Measurements from ENCODE around the gene NECAB3. TPM values are rescaled to one million over a fixed set of nuclear protein-coding genes. Genes with fewer than 3 reads are reported as not detected.

NECAB3 gene
- total RNA-seq, 2 donors from 2014 or later: 24.0 to 29.6 TPM

DNA sequence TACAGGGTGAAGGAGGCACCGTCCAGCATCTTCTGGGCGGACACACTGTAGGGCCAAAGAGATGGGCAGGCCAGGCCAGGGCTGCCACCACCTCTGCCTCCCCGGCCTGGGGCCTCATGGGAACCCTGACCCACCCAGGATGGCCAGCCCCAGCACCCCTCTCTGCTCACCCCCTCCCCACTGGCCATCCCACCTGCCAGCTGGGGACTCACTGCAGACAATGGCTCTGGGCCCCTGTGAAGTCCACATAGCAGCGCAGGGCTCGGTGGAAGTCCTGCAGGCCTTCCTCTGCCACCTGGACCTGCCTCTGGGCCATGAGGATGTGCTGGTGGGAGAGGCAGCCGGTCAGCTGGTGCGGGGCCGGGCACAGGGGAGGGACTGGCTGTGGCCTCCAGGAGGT lies 15.7 kb downstream of the NECAB3 start:
- TF ChIP-seq, protein P1, sequence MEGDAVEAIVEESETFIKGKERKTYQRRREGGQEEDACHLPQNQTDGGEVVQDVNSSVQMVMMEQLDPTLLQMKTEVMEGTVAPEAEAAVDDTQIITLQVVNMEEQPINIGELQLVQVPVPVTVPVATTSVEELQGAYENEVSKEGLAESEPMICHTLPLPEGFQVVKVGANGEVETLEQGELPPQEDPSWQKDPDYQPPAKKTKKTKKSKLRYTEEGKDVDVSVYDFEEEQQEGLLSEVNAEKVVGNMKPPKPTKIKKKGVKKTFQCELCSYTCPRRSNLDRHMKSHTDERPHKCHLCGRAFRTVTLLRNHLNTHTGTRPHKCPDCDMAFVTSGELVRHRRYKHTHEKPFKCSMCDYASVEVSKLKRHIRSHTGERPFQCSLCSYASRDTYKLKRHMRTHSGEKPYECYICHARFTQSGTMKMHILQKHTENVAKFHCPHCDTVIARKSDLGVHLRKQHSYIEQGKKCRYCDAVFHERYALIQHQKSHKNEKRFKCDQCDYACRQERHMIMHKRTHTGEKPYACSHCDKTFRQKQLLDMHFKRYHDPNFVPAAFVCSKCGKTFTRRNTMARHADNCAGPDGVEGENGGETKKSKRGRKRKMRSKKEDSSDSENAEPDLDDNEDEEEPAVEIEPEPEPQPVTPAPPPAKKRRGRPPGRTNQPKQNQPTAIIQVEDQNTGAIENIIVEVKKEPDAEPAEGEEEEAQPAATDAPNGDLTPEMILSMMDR (IDR thresholded peaks at IDR 0.05): no peak
- Histone ChIP-seq H3K4me1 (ENCODE audit: control insufficient read depth in 1 of 2, low read depth in 2 of 2) (peaks cover 3 to 14% of the 10 kb centered on the region in 2 donors), H3K9me3 (no peaks in the 10 kb centered on the region), H3K4me3 (no peak overlapping the region), H3K36me3 (peaks cover 20% of the 10 kb centered on the region), H3K27ac (no peak overlapping the region), H3K27me3 (replicated peaks; ENCODE audit: insufficient read depth) (no peaks in the 10 kb centered on the region)
- DNase-seq (ENCODE audit: low spot score) (no peak), ATAC-seq (ENCODE audit: insufficient number of reproducible peaks, low FRiP score, low read depth) (no peak)

DNA sequence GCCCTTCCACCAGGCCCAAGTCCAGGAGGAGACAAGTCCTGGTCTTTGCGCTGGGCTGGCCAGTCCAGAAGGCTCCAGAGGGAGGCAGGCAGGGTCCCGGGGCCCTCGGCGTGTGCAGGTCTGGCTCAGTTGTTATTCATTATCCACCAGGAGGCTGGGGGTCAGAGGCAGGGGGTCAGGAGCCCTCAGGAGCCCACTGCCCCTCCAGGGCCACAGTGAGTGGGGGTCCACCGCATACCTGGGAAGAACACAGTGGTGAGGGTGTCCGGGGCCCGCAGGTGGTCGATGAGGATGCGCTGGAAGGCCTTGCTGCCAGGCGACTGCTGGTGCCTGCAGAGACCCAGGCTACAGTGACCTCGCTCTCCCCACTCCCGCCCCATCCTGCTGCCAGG lies 16.5 kb downstream of the NECAB3 start:
- Histone ChIP-seq H3K36me3 (peaks cover 20% of the 10 kb centered on the region), H3K27ac (no peak overlapping the region), H3K4me3 (no peak overlapping the region), H3K4me1 (ENCODE audit: control insufficient read depth in 1 of 2, low read depth in 2 of 2) (peaks cover 0 to 12% of the 10 kb centered on the region in 2 donors), H3K27me3 (replicated peaks; ENCODE audit: insufficient read depth) (no peaks in the 10 kb centered on the region), H3K9me3 (no peaks in the 10 kb centered on the region)
- no peak for DNase-seq (ENCODE audit: low spot score)
- TF ChIP-seq, protein P1 (IDR thresholded peaks at IDR 0.05): no peak
- ATAC-seq (ENCODE audit: insufficient number of reproducible peaks, low FRiP score, low read depth): no peak

DNA sequence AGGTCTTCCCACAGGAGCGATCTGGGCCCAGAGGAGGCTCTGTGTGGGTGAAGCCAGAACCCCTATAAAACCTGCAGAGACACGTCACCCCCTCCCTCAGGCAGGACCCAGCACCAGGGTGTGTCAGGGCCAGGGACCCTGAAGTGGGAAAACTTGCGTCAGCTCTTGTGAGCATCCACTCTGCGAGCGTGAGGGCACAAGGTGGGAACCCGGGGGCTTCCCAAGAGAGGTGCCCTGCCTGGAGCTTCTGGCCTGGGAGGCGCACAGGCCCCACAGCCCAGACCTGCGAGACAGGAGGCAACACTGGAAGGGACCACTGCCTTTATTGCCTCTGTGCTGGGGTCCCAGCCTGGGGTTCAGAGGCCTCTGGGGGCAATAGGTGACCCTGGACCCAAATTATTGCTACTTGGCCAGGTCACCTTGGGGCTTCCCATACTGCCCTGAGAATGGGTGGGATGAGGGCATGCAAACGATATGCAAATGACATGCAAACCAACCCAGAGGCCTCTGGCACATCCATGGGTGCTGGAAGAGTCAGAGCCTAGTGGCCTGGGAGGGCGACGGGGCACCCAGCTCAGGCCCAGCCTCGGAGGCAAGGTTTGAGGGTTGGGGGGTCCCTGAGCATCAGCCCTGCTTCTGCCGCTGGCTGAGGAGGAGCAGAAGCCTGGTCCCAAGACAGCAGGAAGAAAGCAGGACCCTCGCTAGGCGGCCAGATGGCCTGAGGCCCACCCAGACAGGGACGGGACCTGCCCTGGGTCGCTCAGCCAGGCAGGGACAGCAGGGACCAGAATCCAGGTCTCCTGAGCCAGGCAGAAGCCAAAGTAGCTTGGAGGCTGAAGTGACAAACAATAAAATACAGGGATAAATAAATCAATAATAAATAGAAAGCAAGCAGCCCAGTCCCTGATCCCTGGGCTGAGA lies 17.2 kb downstream of the NECAB3 start:
- no peak for DNase-seq (ENCODE audit: low spot score)
- H3K4me3 ChIP-seq: no peak overlapping the region
- H3K27ac ChIP-seq: no peak overlapping the region
- TF ChIP-seq, protein P1 (IDR thresholded peaks at IDR 0.05): no peak
- H3K9me3 ChIP-seq: no peaks in the 10 kb centered on the region
- ATAC-seq (ENCODE audit: insufficient number of reproducible peaks, low FRiP score, low read depth): no peak
- peaks cover 20% of the 10 kb centered on the region for H3K36me3 ChIP-seq
- peaks cover 0 to 8% of the 10 kb centered on the region in 2 donors for H3K4me1 ChIP-seq (ENCODE audit: control insufficient read depth in 1 of 2, low read depth in 2 of 2)
- no peaks in the 10 kb centered on the region for H3K27me3 ChIP-seq (replicated peaks; ENCODE audit: insufficient read depth)

DNA sequence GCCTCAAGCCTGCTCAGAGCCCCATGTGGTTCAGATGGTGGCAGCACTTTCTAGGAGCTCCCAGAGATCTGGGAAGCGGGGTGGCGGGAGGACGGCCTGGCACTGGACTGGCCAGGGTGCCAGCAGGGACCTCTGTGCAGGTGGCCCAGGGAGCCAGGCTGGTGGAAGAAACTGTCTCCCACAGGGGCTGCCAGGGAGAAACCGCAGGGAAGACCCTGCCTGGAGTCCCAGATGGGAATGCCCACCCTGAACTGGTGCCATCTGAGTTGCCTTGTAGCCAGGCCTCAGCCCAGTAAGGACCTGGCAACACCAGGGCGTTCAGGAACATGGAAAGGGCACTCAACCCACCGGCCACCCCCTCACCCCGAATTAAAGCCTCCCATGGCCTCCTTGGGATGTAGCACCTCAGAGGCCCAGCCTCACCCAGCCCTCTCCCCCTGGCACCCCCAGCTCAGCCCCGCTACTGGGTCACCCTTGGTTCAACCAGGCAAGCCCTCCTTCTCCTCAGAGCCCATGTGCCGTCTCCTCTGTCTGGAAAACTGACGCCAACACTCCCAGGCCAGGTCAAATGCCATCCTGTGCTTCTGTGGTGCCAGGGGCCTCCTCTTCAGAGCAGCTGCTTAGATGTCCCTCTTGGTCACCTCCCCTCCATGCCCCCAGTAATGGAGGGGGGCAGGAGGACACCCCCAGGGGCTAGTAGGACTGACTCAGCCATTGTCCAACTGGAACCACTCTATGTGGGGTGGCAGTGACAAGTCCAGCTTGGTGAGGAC lies 18.0 kb downstream of the NECAB3 start:
- H3K27ac ChIP-seq: no peak overlapping the region
- peaks cover 20% of the 10 kb centered on the region for H3K36me3 ChIP-seq
- no peaks in the 10 kb centered on the region for H3K9me3 ChIP-seq
- H3K4me3 ChIP-seq: no peak overlapping the region
- DNase-seq (ENCODE audit: low spot score): no peak
- TF ChIP-seq, protein P1 (IDR thresholded peaks at IDR 0.05): no peak
- no peaks in the 10 kb centered on the region for H3K27me3 ChIP-seq (replicated peaks; ENCODE audit: insufficient read depth)
- no peak for ATAC-seq (ENCODE audit: insufficient number of reproducible peaks, low FRiP score, low read depth)
- peaks cover 0 to 8% of the 10 kb centered on the region in 2 donors for H3K4me1 ChIP-seq (ENCODE audit: control insufficient read depth in 1 of 2, low read depth in 2 of 2)

DNA sequence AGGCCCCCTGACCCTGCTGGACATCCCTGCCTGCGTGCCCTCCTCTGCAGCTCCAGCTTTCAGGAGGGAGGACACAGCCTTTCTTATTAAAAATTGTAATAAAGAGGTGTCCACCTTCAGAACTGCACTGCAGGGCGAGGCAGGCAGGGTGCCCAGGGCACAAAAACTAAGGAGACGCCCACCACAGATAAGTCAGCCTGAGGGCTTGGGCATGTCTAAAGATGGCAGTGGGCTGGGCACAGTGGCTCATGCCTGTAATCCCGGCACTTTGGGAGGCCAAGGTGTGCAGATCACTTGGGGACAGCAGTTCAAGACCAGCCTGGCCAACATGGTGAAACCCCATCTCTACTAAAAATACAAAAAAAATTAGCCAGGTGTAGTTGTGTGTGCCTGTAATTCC lies 19.1 kb downstream of the NECAB3 start:
- Histone ChIP-seq H3K27me3 (replicated peaks; ENCODE audit: insufficient read depth) (no peaks in the 10 kb centered on the region), H3K4me3 (no peak overlapping the region), H3K36me3 (peaks cover 19% of the 10 kb centered on the region), H3K9me3 (no peaks in the 10 kb centered on the region), H3K4me1 (ENCODE audit: control insufficient read depth in 1 of 2, low read depth in 2 of 2) (peaks cover 0 to 8% of the 10 kb centered on the region in 2 donors), H3K27ac (no peak overlapping the region)
- TF ChIP-seq, protein P1 (IDR thresholded peaks at IDR 0.05): no peak
- ATAC-seq (ENCODE audit: insufficient number of reproducible peaks, low FRiP score, low read depth) (no peak), DNase-seq (ENCODE audit: low spot score) (no peak)
